IPS-NIHi7 (cell line): ENCODE results near the gene PRKN.

Source experiments
- DNase-seq: peaks from one replicate; pipeline ENCODE4 v3.0.0; 2012; ENCODE audit warnings: mixed read lengths; ENCODE audit errors: extremely low spot score

The PRKN gene

DNA sequence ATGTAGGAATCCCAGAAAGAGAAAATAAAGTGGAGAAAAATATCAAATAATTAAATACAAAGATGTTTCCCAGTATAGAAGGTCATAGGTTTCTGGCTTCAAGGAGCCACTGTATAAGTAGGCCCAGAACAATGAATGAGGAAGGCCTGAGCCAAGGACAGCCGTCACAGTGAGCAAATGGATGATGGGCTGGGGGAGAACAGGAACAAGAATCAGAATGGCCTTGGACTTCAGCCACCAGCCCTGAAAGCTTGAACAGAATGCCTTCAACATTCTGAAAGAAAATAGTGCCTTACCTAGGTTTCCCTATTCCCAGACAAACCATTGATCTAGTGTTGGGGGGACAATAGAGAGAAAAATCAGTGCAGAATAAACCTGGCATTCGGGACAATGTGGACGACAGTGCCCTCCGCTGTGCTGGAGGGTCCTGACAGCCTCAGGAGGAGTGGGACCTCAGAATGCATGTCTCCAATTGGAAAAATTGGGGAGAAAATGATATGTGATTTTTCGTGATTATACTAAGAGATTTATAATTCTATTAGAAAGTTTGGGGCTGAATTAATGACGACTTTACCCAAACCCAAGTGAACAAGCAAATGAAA is 1119.8 kb downstream of the PRKN start:
- DNase-seq: no peak

DNA sequence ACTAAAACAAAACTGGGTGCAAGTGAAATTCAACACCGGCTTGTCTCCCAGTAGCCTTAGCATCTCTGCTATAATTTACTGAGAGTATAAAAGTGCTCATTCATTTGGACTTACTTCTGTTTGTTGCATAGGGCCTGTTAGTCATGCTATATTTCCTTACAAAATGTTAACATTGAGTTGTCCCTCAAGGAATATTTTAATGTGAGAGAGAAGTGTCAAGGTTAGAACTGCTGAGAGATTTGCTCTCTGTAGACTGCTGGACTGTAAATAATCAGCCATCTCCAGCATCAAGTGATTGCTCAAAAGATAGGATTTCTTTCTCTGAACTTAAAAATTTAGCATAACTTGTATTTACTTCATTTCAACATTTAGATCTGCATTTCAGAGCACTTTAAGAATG is 1125.2 kb downstream of the PRKN start:
- no peak for DNase-seq

DNA sequence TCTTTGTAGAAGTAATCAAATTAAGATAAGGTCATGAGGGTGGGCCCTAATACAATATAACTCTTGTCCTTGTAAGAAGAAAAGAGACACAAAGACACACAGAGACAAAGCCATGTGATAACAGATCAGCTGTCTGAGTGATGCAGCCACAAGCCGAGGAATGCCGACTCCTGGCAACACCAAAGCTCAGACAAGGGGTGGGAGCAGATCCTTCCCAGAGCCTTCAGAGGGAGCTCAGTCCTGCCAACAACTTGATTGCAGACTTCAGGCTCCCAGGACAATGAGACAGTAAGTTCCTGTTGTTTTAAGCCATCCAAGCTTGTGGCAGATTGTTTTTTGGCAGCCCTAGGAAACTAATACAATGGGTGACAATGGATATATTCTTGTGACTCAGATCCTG is 1128.7 kb downstream of the PRKN start:
- DNase-seq: no peak

DNA sequence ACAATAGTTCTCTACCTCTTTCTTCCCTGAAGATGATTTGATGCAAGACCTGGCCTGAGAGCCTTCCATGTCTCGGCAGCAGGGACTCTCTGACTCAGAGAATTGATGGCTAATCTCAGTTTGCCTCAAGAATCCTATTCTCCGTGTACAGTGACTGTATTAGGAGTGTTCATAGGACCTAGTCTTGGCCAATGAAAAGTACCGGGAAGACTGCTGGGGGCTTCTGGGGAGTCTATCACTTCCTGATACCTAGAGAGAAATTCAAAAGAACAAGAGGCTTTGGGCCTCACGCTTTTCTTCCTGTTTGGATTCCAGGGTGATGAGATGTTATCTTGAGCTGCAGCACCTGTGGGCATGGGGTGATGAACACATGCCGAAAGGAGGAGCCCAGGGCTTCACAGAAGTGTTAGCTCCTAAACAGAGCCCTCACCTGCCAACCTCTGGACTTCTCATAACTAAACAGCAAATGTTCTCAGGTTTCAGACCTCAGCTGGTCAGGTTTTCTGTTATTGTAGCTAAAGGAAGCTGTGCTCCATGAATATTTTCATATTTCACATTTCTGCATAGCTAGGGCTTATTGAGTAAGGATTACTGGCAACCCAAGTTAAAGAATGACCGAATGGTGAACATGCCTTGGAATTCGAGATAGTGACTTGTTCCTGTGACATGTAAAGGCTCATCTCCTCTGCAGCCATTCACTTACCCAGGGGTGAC is 1130.6 kb downstream of the PRKN start:
- no peak for DNase-seq

DNA sequence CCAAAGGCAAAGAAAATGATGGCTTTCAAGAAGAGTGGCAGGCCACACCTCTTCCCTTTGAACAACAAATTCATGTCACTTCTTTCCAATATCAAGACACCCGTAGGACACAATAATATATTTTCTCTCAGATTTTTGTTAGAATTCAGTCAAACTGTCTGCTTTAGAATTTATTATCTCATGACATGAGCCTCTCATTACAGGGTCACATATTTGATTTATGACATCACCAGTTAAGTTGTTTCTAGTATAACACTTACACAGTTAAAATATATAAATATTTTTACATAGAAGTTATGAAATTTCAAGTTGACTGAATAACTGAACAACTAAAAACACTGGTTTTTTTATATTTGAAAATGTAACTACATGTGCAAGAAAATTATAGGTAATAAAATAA is 1133.2 kb downstream of the PRKN start:
- no peak for DNase-seq

DNA sequence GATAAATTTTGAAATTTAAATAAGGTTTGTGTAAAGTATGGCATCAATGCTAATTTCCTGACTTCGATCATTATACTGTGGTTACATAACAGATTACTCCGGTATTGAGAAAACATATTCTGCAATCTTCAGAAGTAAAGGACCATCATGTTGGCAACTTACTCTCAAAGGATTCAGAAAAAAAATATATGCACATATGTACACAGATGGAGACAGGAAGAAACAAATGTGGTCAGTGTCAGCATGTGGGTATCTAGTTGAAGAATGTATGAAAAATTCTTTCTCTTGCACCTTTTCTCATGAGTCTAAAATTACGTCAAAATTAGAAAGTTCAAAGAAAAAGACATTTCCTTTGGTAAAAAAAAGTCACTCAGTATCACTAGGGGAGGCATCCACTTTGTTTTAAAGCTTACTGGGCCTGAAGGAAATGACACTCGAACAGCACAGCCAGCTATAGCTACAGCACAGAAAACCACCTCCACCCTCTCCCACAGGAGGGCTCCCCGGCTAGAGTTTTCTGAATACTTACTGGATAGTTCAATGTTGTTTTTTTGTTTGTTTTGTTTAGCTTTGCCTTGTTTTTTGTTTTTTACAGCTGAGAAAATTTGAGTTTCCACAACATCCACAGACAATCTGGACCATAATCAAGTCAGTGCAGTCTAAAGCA is 1136.5 kb downstream of the PRKN start:
- DNase-seq: no peak

DNA sequence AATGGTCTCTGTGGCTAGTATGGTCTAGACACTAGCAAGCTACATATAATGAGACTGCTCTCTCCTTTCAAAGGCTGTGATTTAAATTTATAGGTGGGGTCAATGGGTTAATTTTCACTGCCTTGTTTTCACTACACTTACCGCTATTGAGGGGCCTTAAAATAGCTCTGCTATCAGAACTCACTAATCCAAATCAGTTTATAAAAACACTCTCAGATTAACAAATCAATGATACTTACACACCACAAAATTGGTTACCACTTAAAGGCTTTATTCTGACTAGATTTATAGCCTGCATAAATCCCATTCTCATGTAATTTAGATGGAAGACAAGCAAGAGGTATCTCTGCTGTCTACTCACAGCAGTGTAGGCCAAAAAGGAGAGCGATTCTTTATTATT is 1140.7 kb downstream of the PRKN start:
- no peak for DNase-seq

DNA sequence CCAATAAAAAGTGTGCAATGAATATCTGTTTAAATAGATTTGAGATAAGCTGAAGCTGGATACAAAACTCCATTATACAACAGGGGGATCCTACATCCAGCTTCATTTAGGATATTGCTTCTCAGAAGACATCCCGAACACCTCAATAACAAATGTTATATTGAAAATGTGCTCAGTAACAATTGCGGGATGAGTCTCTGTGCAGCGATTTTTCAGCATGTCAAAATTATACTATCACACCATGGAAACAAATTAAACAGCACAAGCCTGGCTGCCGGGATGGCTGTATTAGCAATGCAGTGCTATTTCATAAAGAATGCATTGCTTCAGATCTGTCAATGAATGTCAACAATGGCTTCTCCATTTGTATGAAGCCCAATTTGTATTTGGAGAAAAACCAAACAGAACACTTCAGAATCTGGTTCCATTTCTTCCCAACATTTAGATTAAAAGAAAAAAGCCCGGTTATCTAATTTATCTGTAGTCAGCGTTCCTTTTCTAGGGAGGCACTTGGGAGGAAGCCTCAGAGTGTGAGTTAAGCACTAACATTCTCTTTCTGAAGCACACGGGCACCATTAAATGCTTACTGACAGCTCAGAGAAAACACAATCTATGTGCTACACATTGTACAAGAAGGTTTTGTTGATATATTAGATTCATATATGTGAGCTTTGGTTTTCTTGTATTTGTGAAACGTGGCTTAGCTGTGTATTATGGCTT is 1142.8 kb downstream of the PRKN start:
- no peak for DNase-seq

DNA sequence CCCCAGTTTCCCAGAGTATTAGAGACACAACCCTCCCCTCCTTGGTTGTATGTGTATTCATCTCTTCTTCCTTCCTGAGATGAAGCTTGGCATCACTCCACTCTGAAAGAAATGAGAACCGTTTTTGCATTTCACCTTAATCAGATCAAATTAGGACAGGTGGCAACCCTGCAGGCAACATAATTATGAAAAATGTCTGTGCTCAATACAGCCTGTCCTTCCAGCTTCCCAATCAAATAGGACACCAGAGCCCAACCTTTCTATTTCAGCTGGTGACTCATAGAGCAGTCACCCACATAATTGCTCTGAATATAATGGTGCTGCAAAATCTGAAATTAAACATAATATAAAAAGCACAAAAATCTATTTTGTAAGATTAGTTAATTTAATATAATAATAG is 1143.5 kb downstream of the PRKN start:
- DNase-seq: no peak

DNA sequence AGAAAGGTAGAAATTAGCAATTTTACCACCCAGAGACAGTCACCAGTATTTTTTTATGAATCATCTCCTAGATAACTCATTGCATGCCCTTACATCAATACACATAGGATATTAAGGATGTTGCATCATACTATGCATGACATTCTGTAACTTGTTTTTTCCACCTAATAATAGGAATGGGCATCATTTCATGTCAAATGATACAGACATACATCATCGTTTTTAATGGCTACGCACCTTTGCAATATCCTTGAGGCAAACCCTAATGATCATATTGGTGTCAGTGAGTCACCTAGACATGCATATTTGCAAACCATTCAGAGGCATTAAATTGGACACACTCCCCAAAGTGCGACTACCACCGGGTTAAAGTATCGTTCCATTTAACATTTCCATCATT is 1144.0 kb downstream of the PRKN start:
- no peak for DNase-seq

DNA sequence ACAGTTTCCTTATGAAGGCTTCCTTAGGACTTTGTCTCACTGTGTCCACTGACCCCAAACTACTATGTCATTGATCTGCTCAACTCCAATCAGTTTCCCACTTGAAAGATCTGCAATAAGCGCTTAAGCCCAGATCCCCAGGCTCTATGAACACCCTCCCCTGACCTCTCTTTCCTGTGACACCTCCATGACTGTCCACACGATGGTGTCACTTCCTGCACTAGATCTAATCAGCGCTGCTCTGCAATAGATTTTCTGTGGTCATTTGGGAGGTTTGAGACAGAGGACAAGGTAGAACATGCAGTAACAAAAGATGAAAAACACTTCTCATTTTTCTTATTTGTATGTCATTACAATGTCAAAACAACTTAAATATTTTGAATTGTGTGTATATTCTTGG is 1149.1 kb downstream of the PRKN start:
- no peak for DNase-seq

DNA sequence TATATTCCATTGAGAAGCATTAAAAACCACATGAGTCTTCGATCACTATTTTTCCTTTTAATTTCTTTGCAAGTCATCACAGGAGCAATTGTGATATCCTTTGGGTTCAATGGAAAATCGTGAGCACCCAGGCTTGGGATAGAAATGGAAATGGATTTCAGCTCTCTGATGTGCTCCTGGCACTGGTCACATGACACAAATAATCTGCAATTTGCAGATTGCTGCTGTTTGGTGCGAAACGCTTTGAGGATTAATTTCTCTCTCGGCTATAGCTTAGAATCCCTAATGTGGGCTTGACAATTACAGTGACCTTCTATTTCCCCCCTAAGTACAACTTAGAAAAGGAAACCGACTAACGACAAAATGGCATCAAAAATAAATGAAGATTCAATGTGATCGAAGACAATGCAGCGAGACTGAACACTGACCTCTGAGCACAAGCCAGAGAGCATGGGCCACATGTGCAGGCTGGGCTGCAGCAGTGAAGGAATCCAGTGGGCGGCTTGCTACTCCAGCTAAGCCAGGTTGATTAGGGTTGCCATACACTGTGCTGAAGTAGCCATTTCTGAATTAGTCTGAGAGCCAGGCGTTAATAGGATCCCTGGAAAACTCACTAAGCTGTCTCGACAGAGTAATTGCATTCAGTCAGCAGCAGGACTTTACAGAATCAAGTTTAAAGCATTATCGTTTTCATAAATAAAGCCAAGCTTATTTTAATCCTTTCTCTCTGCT is 1151.9 kb downstream of the PRKN start:
- peak; percentile 45 for DNase-seq

DNA sequence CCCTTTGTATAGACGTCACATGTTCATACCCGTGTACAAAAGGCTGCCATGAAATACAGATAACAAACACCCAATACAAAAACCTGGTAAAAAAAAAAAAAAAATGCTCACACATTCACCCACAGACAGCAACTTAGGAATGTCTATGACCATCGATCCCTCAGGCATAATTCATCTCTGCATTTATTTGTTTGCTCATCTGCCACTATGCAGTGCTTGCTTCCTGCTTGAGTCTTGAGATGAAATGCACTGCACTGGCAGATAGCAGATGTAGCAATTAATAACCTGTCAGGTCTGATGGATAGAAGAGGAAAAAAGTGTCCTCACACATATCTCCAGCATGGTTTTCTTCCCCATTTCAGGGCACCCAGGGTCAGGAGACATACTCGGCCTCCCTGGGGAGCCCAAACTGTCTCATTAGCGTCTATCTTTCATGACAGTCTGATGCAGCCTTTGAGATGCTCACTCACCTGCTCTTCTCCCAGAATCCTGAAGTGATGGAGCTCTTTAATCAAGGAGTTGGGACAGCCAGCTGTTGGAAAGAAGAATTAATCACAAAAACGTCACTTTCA is 1158.6 kb downstream of the PRKN start:
- no peak for DNase-seq

DNA sequence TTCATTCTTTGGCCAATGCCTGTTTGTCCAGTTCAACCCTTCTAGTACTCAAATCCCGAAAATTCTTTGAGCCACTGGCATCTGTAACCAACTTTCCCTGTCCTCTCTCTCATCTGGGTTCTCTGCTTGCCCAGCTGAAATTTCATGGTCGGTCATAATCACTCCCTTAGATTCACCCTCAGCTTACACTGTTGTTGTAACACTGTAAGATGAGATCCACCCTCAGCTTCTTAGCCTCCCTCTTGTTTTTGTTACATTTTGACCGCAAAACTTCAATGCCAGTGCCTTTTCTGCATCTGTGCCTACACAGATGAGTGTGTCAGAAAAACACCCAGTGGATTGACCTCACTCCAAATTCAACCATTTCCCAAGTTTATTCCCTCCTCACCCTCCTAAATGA is 1162.6 kb downstream of the PRKN start:
- no peak for DNase-seq

DNA sequence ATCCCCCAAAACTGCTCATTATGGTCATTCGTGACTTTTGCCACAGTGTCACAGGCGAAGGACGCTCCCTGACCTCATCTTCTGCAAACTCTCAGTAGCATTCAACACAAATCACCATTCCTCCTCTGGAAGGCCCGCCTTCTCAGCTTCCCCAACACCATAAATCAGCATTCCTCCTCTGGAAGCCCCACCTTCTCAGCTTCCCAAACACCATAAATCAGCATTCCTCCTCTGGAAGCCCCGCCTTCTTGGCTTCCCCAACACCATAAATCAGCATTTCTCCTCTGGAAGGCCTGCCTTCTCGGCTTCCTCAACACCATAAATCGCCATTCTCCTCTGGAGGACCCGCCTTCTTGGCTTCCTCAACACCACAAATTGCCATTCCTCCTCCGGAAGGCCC is 1165.7 kb downstream of the PRKN start:
- no peak for DNase-seq

DNA sequence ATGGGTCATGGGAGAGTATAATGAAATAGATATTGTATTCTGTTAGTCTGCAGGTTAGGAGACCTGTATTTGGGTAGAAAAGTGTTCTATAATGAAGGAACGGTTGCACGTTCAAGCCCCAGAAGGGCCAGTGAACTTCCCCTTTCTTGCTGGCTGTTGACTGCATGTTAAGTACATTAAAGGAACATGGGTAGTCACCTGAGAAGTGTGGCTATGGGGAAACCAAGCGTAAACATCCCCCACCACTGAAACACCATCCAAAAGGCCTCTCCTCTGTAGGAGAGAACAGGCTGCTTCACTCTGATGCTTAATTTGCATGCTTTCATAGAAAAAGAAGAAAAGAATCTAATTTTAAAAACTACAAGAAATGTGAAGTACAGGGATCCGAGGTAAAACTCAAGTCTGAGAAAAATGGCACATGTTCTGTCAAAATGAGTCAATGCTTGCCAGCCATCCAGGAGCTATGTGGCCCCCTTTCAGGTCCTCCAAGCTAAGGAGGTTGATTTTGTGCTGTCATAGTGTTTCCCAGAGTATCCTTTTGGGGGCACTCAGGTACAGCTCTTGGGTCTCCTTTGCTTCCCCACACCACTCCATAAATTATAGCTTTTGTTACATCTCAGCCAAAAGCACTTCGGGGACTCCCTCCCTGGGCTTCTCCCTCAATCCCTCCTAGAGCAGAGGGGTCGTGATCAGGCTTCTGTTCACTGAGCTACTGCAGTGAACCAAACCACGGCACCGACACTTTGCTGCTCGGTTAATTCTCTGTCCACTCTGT is 1170.0 kb downstream of the PRKN start:
- peak; percentile 26 for DNase-seq

DNA sequence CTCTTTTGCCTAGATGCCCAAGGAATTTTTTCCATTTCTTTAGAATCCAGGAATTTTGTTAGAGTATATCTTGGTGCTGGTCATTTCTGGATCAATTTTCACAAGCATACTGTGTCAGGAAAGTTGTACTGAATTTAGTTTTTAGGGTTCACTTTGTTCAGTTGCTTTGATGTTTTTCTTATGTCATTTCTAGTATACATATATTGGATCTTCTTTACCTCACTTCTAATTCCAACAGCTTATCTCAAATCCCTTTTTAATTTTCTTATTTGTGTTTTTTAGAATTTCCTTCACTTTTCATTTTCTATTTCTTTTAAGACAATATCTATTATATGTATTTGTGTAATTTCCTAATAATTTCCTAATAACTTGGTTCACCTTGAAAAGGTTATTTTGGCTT is 1172.7 kb downstream of the PRKN start:
- DNase-seq: no peak

DNA sequence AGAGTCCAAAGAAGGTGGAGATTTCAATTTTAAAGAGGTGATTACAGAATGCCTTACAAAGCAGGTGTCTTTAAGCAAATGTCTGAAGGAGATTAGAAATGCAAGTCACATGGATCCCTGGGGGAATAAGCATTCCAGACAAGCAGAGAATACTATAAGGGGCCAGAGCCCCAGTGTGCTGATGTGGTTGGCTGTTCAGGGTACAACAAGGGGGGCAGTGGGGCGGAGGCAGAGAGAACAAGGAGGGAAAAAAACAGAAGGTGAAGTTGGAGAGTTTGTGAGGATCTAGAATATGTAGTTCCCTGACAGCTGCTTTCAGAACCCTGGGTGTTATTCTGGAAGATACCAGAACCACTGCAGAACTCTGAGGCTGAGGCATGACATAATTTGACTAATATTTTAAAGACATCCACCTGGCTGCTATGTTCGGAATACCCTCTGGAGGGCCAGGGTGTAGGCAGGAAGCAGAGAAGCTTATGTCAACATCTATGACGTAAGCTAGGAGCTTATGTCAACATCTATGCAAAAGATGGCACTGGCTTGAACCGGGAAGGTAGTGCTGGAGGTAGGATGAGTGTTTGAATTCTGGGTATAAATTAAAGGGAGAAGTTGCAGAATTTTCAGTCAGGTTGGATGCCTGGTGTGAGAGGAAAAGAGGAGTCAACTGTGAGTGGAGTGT is 1177.5 kb downstream of the PRKN start:
- DNase-seq: peak; percentile 18

DNA sequence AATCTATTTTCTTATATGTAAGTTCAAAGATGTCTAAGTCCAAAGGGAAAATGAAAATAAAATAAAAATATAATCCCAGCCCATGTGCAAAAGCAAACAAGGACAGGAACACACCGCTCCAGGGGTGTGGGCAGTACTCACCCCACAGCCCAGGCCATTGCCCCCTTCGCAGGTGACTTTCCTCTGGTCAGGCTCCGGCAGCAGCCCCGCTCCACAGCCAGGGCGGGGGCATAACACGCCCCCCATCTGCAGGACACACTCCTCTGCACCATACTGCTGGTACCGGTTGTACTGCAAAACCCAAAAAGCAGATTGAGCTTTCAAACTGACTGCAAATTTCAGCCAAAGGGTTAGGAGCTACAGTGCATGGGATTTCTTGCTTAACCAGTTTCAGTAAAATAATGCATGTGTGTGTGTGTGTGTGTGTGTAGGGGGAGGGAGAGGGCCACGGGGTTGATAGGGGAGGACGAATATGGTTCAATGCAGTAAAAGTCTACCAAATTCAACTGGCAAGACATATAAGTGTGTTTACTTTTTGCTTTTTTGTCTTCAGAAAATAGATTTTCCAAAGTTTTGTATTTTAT is 1178.8 kb downstream of the PRKN start:
- no peak for DNase-seq

DNA sequence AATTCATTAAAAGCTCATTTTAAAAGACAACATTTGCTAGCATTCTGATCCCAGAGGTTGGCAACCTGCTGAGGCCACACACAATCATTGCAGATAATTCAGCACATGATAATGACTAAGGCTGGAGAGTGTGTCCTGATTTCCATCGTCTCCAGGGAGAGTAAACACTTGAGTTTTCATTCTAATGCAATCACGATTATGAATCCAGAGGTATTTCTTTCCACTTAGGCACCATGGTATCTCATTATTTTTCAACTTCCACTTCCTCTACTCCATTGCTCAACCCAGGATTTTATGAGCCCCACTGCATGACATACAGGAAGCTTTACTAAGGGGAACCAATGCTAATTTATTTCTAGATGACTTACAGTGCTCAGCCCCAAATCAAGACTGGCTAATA is 1179.9 kb downstream of the PRKN start:
- no peak for DNase-seq
